H1 (cell line): ENCODE results near the gene OXNAD1.

ENCODE experiments used
- EP300 ChIP-seq, 2 experiments: IDR thresholded peaks; 1 replicate in 1 of 2; 2 replicates in 1 of 2; pipeline ENCODE4 v1.6.1; 2011 to 2012; ENCODE audit warnings: low read depth in 2 of 2, low read length in 2 of 2, mild to moderate bottlenecking in 2 of 2, borderline replicate concordance in 1 of 2, inconsistent platforms in 1 of 2, moderate library complexity in 1 of 2
- POLR2A ChIP-seq, 2 experiments: IDR thresholded peaks; 1 replicate in 1 of 2; 2 replicates in 1 of 2; pipeline ENCODE4 v1.6.1; 2011; ENCODE audit warnings: low read depth in 2 of 2, low read length in 2 of 2, mild to moderate bottlenecking in 2 of 2; ENCODE audit errors: control extremely low read depth in 1 of 2
- POLR2AphosphoS5 ChIP-seq: IDR thresholded peaks from 2 replicates; pipeline ENCODE4 v1.6.1; 2011; ENCODE audit warnings: low read depth, low read length
- TF ChIP-seq, protein P1 (sequence below): IDR thresholded peaks from 2 replicates; pipeline ENCODE4 v1.6.1; 2012; ENCODE audit warnings: inconsistent platforms
- TF ChIP-seq, protein P2 (sequence below), 3 experiments: IDR thresholded peaks; 1 replicate in 2 of 3; 2 replicates in 1 of 3; pipeline versions ENCODE4 v1.5.1 to v1.6.1; 2011; ENCODE audit warnings: low read length in 3 of 3, mild to moderate bottlenecking in 3 of 3, inconsistent platforms in 2 of 3, low read depth in 1 of 3, moderate library complexity in 1 of 3; ENCODE audit not compliant: insufficient read depth in 1 of 3; ENCODE audit errors: control extremely low read depth in 1 of 3

DNA sequence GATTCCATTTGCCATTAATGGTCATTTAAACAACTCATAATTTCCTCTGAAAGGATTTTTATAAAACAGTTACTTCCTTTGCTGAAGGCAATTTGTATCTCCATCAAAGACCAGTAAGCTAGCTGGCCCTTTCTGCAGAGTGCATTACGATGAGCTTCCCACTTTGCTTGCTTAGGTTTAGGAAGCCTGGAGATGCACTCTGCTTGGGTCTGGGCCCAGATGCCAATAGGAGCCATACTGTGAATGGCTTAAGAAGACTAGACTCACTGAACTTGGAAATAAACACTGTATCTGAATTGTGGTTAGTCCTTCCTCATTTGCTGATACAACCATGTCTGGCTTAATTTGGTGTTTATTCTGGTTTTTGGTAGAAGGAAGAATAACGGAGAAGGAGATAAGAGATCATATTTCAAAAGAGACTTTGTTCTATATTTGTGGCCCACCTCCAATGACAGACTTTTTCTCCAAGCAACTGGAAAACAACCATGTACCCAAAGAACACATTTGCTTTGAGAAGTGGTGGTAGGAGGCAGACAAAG, 38.1 kb downstream of the OXNAD1 start:
- TF ChIP-seq, protein P1, sequence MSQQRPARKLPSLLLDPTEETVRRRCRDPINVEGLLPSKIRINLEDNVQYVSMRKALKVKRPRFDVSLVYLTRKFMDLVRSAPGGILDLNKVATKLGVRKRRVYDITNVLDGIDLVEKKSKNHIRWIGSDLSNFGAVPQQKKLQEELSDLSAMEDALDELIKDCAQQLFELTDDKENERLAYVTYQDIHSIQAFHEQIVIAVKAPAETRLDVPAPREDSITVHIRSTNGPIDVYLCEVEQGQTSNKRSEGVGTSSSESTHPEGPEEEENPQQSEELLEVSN: no peak
- TF ChIP-seq POLR2AphosphoS5 (no peak), POLR2A (IDR thresholded peaks at IDR 0.05; ENCODE audit: control extremely low read depth in 1 of 2, low read depth in 2 of 2, low read length in 2 of 2) (no peak), EP300 (IDR thresholded peaks at IDR 0.05; ENCODE audit: borderline replicate concordance in 1 of 2, low read depth in 2 of 2, low read length in 2 of 2) (no peak)
- TF ChIP-seq, protein P2, sequence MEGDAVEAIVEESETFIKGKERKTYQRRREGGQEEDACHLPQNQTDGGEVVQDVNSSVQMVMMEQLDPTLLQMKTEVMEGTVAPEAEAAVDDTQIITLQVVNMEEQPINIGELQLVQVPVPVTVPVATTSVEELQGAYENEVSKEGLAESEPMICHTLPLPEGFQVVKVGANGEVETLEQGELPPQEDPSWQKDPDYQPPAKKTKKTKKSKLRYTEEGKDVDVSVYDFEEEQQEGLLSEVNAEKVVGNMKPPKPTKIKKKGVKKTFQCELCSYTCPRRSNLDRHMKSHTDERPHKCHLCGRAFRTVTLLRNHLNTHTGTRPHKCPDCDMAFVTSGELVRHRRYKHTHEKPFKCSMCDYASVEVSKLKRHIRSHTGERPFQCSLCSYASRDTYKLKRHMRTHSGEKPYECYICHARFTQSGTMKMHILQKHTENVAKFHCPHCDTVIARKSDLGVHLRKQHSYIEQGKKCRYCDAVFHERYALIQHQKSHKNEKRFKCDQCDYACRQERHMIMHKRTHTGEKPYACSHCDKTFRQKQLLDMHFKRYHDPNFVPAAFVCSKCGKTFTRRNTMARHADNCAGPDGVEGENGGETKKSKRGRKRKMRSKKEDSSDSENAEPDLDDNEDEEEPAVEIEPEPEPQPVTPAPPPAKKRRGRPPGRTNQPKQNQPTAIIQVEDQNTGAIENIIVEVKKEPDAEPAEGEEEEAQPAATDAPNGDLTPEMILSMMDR (IDR thresholded peaks at IDR 0.05; ENCODE audit: control extremely low read depth in 1 of 3, insufficient read depth in 1 of 3, low read depth in 1 of 3, low read length in 3 of 3): no peak
